C1 segment of cervical spinal cord (tissue), 14 donors: ENCODE data around the gene LRRK1.
"Not testable (repeated sequence)": the region's sequence is repeated elsewhere in the genome, so short reads cannot be mapped to it uniquely, and the experiment has no call there.

Source experiments
- DNase-seq, 14 donors: peaks; one replicate each; lab custom pipeline; 2025; lab: John Stamatoyannopoulos, UW

Gene LRRK1

GRCh38 chr15:101070502-101071273 lies 151.5 kb downstream of the LRRK1 start:
- DNase-seq: no peak

- DNase-seq: no peak
Measured at GRCh38 chr15:101071651-101072050, 152.5 kb downstream of the LRRK1 start.

GRCh38 chr15:101072235-101072634 lies 153.1 kb downstream of the LRRK1 start:
- DNase-seq: not testable (repeated sequence)

- DNase-seq: not testable (repeated sequence)
Measured at GRCh38 chr15:101077806-101078668, 158.9 kb downstream of the LRRK1 start.

- no peak for DNase-seq
Measured at GRCh38 chr15:101078669-101079323, 159.6 kb downstream of the LRRK1 start.

- no peak for DNase-seq
Measured at GRCh38 chr15:101081900-101082299, 162.7 kb downstream of the LRRK1 start.

GRCh38 chr15:101083336-101084045 lies 164.3 kb downstream of the LRRK1 start:
- DNase-seq: no peak

- DNase-seq: no peak
Measured at GRCh38 chr15:101084801-101085200, 165.6 kb downstream of the LRRK1 start.

- no peak for DNase-seq
Measured at GRCh38 chr15:101085311-101085700, 166.1 kb downstream of the LRRK1 start.

GRCh38 chr15:101086394-101087171 lies 167.4 kb downstream of the LRRK1 start:
- DNase-seq: no peak

- DNase-seq: no peak
Measured at GRCh38 chr15:101087172-101087769, 168.1 kb downstream of the LRRK1 start.

- DNase-seq: no peak
Measured at GRCh38 chr15:101088271-101088670, 169.1 kb downstream of the LRRK1 start.

GRCh38 chr15:101088788-101089578 lies 169.8 kb downstream of the LRRK1 start:
- DNase-seq: peak in 11 of 14 donors; percentile 12 to 78 (median 31)

- DNase-seq: no peak
Measured at GRCh38 chr15:101089579-101090427, 170.6 kb downstream of the LRRK1 start.

- DNase-seq: no peak
Measured at GRCh38 chr15:101090428-101090790, 171.3 kb downstream of the LRRK1 start.

- peak in 6 of 14 donors; percentile 18 to 79 (median 36) for DNase-seq
Measured at GRCh38 chr15:101091080-101092017, 172.2 kb downstream of the LRRK1 start.

GRCh38 chr15:101092156-101092866 lies 173.2 kb downstream of the LRRK1 start:
- DNase-seq: no peak
